SK-N-SH treated with all-trans-retinoic acid at 6 μM for 48 hours (cell line): Measurements from ENCODE around the gene PRSS22.

Experiments used
- BACH2 ChIP-seq: fragments of 250-450 bp; sonication (Bioruptor Pico); IDR thresholded peaks from 2 replicates; pipeline ENCODE4 v1.9.0; 2021; ENCODE audit warnings: mild to moderate bottlenecking, borderline replicate concordance
- ESRRG ChIP-seq: fragments of 250-450 bp; sonication (Bioruptor Pico); IDR thresholded peaks from 2 replicates; pipeline ENCODE4 v1.6.1; 2021; ENCODE audit warnings: mild to moderate bottlenecking
- GLIS3 ChIP-seq: fragments of 250-450 bp; sonication (Bioruptor Pico); IDR thresholded peaks from 2 replicates; pipeline ENCODE4 v1.5.0; 2020; ENCODE audit warnings: mild to moderate bottlenecking, moderate library complexity
- OSR1 ChIP-seq: fragments of 250-450 bp; sonication (Bioruptor Pico); IDR thresholded peaks from 2 replicates; pipeline ENCODE4 v1.8.0; 2022; ENCODE audit warnings: moderate library complexity, mild to moderate bottlenecking, inconsistent platforms
- PPARA ChIP-seq: fragments of 250-450 bp; sonication (Bioruptor Pico); IDR thresholded peaks from 2 replicates; pipeline ENCODE4 v1.5.0; 2020; ENCODE audit warnings: mild to moderate bottlenecking, borderline replicate concordance
- RARB ChIP-seq: fragments of 250-450 bp; sonication (Bioruptor Pico); IDR thresholded peaks from 2 replicates; pipeline ENCODE4 v1.8.0; 2021; ENCODE audit warnings: mild to moderate bottlenecking, moderate library complexity
- ZFP3 ChIP-seq: fragments of 250-450 bp; sonication (Bioruptor Pico); IDR thresholded peaks from 2 replicates; pipeline ENCODE4 v1.5.0; 2020; ENCODE audit warnings: mild to moderate bottlenecking, moderate library complexity
- TF ChIP-seq, protein P1 (sequence below): fragments of 250-450 bp; sonication (Bioruptor Pico); IDR thresholded peaks from 2 replicates; pipeline ENCODE4 v1.8.0; 2020; ENCODE audit warnings: mild to moderate bottlenecking, moderate library complexity, borderline replicate concordance
- TF ChIP-seq, protein P2 (sequence below): fragments of 250-450 bp; sonication (Bioruptor Pico); IDR thresholded peaks from 2 replicates; pipeline ENCODE4 v1.5.1; 2020; ENCODE audit warnings: low read depth, mild to moderate bottlenecking, moderate library complexity

DNA sequence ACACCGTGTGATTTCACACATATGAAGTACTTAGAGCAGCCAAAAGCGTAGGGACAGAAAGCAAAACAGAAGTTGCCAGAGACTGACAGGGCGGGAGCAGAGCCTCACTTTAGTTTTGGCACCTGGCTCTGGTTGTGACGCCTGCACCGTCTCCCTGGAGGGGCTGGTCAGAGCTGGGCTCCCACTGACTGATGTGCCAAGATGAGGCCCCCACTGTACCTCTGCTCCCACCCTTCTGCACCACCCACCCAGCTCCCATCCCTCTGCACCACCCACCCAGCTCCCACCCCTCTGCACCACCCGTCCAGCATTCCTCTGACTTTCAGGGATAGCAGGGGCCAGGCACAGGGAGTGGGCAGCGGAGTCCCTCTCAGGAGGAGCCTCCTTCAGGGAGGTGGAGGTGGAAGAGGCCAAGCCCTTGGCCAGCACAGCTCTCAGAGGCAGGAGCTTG is 44.2 kb downstream of the PRSS22 start:
- TF ChIP-seq OSR1 (CRISPR knock-in tag) (no peak), RARB (CRISPR knock-in tag) (no peak), ESRRG (CRISPR knock-in tag) (no peak), ZFP3 (no peak), GLIS3 (CRISPR knock-in tag) (no peak), BACH2 (no peak), PPARA (CRISPR knock-in tag) (no peak)
- TF ChIP-seq, protein P1, sequence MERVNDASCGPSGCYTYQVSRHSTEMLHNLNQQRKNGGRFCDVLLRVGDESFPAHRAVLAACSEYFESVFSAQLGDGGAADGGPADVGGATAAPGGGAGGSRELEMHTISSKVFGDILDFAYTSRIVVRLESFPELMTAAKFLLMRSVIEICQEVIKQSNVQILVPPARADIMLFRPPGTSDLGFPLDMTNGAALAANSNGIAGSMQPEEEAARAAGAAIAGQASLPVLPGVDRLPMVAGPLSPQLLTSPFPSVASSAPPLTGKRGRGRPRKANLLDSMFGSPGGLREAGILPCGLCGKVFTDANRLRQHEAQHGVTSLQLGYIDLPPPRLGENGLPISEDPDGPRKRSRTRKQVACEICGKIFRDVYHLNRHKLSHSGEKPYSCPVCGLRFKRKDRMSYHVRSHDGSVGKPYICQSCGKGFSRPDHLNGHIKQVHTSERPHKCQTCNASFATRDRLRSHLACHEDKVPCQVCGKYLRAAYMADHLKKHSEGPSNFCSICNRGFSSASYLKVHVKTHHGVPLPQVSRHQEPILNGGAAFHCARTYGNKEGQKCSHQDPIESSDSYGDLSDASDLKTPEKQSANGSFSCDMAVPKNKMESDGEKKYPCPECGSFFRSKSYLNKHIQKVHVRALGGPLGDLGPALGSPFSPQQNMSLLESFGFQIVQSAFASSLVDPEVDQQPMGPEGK (CRISPR knock-in tag) = no peak
- TF ChIP-seq, protein P2, sequence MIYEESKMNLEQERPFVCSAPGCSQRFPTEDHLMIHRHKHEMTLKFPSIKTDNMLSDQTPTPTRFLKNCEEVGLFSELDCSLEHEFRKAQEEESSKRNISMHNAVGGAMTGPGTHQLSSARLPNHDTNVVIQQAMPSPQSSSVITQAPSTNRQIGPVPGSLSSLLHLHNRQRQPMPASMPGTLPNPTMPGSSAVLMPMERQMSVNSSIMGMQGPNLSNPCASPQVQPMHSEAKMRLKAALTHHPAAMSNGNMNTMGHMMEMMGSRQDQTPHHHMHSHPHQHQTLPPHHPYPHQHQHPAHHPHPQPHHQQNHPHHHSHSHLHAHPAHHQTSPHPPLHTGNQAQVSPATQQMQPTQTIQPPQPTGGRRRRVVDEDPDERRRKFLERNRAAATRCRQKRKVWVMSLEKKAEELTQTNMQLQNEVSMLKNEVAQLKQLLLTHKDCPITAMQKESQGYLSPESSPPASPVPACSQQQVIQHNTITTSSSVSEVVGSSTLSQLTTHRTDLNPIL (CRISPR knock-in tag) = no peak
